ENCODE data around the gene ZNF629.

DNA sequence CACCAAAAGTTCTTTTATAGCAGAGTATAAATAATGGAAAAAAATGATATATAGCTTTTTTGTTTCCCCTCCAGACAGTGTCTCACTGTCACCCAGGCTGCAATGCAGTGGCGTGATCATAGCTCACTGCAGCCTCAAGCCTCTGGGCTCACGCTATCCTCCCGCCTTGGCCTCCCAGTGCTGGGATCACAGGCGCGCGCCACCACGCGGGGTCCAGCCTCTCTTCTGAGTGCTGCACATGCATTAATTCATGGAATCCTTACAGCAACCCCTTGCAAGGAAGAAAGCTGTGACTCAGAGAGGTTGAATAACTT, 18.0 kb upstream of the ZNF629 start:
- TF ChIP-seq GATA3 (IDR thresholded peaks at IDR 0.05; ENCODE audit: low read depth, low read length) (no peak), GATA2 (IDR thresholded peaks at IDR 0.05; ENCODE audit: low read depth, low read length) (no peak)
